NCI-H510A (cell line): ENCODE results near the gene IQCE.

Experiments
- DNase-seq: peaks from one replicate; lab custom pipeline; 2025; lab: John Stamatoyannopoulos, UW

IQCE gene

GRCh38 chr7:2616387-2617324 lies 57.9 kb downstream of the IQCE start:
- no peak for DNase-seq

- no peak for DNase-seq
These were observed 58.6 kb downstream of the IQCE start for GRCh38 chr7:2617325-2617905.

- DNase-seq, result no peak
These were observed 60.3 kb downstream of the IQCE start for GRCh38 chr7:2619116-2619515.

- DNase-seq, result no peak
These were observed 62.5 kb downstream of the IQCE start for GRCh38 chr7:2621061-2621828.

- DNase-seq, result no peak
These were observed 63.3 kb downstream of the IQCE start for GRCh38 chr7:2621948-2622640.

- DNase-seq, result no peak
These were observed 64.3 kb downstream of the IQCE start for GRCh38 chr7:2622869-2623697.

- no peak for DNase-seq
These were observed 64.9 kb downstream of the IQCE start for GRCh38 chr7:2623698-2624014.

- no peak for DNase-seq
These were observed 65.6 kb downstream of the IQCE start for GRCh38 chr7:2624293-2624886.

- DNase-seq, result no peak
These were observed 67.8 kb downstream of the IQCE start for GRCh38 chr7:2626498-2627117.

- DNase-seq, result no peak
These were observed 68.7 kb downstream of the IQCE start for GRCh38 chr7:2627258-2628129.

GRCh38 chr7:2628130-2628482 lies 69.3 kb downstream of the IQCE start:
- no peak for DNase-seq

GRCh38 chr7:2628891-2629290 lies 70.1 kb downstream of the IQCE start:
- DNase-seq, result no peak

GRCh38 chr7:2629746-2630681 lies 71.2 kb downstream of the IQCE start:
- peak; percentile 50 for DNase-seq

- DNase-seq, result no peak
These were observed 73.4 kb downstream of the IQCE start, which contains the start of gene TTYH3 for GRCh38 chr7:2631946-2632732. TSS of gene TTYH3 (plus strand) at chr7:2631986. CDS start at chr7:2632156, 170 bp downstream.

GRCh38 chr7:2632733-2633537 lies 74.2 kb downstream of the IQCE start:
- DNase-seq, result peak; percentile 79

- DNase-seq, result no peak
These were observed 74.9 kb downstream of the IQCE start for GRCh38 chr7:2633538-2634266.
